Spleen (tissue), 7 donors: ENCODE results near the gene ATP6V1B1.

Source experiments
- CTCF ChIP-seq, 11 experiments: fragments of 200-600 bp in 7 of 11; fragments of 450-650 bp in 4 of 11; sonication (generic) in 4 of 11; IDR thresholded peaks in 8 of 11; conservative IDR thresholded peaks in 3 of 11; 1 replicate in 7 of 11; 2 replicates in 4 of 11; pipeline versions ENCODE4 v1.4.0 to v1.8.0; 2016 to 2021; ENCODE audit warnings: antibody characterized with exemption in 11 of 11, inconsistent platforms in 4 of 11, mild to moderate bottlenecking in 1 of 11
- POLR2A ChIP-seq, 3 donors: fragments of 450-650 bp; IDR thresholded peaks; one replicate each; pipeline ENCODE4 v1.5.1; 2017; ENCODE audit warnings: antibody characterized with exemption in 3 of 3, mild to moderate bottlenecking in 1 of 3
- POLR2AphosphoS5 ChIP-seq, 3 donors: sonication (generic); formaldehyde crosslinking; IDR thresholded peaks; one replicate each; pipeline ENCODE4 v1.5.1; 2017; ENCODE audit warnings: antibody characterized with exemption in 3 of 3
- donor health status: DM: no; HTN: no; CAD: no; lungs with moderate emphysema.
- donor health status: DM: no; HTN: no; CAD: no.
- donor health status: DM: no; HTN: no; CAD: no.

- TF ChIP-seq POLR2A (IDR thresholded peaks at IDR 0.05): no peak
- no peak for TF ChIP-seq CTCF (IDR thresholded peaks at IDR 0.05 in 8 of 11, conservative IDR thresholded peaks at IDR 0.05 in 3 of 11)
- TF ChIP-seq POLR2AphosphoS5 (IDR thresholded peaks at IDR 0.05): no peak
Measured at GRCh38 chr2:70958759-70959158, 23.1 kb downstream of the ATP6V1B1 start.
